ENCODE measurements around the gene BTNL9. TPM values are rescaled to one million over a fixed set of nuclear protein-coding genes. Genes with fewer than 3 reads are reported as not detected.
A peak's percentile ranks its signal among the peaks of the same experiment; 100 is the strongest.

The BTNL9 gene
- total RNA-seq, 4 donors from 2014 or later: 9.1 to 30.6 (median 15.0) TPM

DNA sequence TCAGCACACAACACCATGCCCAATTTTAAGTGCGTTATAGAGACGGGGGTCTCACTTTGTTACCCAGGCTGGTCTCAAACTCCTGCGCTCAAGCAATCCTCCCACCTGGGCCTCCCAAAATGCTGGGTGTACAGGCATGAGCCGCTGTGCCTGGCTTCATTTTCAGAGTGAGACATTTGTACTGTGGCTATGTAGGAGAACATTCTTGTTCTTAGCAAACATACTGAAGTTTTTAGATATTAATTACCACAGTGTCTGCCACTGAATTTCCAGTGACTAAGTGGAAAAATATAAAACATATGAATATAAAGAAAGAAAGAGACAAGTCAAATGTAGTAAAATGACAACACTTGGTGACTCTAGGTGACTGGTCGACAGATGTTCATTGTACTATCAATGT lies 20.9 kb downstream of the BTNL9 start:
- Histone ChIP-seq H3K36me3 (peaks cover 0 to 15% (median 0%) of the 10 kb centered on the region in 4 donors), H3K27me3 (peaks cover 0 to 94% (median 19%) of the 10 kb centered on the region in 4 donors), H3K4me1 (peaks cover 0 to 9% (median 8%) of the 10 kb centered on the region in 4 donors), H3K4me3 (no peak overlapping the region), H3K27ac (replicated peaks in 1 of 4) (no peak overlapping the region), H3K9me3 (no peaks in the 10 kb centered on the region)
- TF ChIP-seq POLR2A (IDR thresholded peaks at IDR 0.05; ENCODE audit: low read depth) (no peak), EP300 (IDR thresholded peaks at IDR 0.05) (no peak), POLR2AphosphoS5 (IDR thresholded peaks at IDR 0.05) (no peak)
- TF ChIP-seq, protein P1, sequence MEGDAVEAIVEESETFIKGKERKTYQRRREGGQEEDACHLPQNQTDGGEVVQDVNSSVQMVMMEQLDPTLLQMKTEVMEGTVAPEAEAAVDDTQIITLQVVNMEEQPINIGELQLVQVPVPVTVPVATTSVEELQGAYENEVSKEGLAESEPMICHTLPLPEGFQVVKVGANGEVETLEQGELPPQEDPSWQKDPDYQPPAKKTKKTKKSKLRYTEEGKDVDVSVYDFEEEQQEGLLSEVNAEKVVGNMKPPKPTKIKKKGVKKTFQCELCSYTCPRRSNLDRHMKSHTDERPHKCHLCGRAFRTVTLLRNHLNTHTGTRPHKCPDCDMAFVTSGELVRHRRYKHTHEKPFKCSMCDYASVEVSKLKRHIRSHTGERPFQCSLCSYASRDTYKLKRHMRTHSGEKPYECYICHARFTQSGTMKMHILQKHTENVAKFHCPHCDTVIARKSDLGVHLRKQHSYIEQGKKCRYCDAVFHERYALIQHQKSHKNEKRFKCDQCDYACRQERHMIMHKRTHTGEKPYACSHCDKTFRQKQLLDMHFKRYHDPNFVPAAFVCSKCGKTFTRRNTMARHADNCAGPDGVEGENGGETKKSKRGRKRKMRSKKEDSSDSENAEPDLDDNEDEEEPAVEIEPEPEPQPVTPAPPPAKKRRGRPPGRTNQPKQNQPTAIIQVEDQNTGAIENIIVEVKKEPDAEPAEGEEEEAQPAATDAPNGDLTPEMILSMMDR (IDR thresholded peaks at IDR 0.05): no peak
- DNase-seq (ENCODE audit: extremely low spot score): peak; percentile 8
- WGBS: 89% methylated on average over 5 of the region's 5 CpGs
- intact Hi-C loops (cut with DNase I): no loop called here

DNA sequence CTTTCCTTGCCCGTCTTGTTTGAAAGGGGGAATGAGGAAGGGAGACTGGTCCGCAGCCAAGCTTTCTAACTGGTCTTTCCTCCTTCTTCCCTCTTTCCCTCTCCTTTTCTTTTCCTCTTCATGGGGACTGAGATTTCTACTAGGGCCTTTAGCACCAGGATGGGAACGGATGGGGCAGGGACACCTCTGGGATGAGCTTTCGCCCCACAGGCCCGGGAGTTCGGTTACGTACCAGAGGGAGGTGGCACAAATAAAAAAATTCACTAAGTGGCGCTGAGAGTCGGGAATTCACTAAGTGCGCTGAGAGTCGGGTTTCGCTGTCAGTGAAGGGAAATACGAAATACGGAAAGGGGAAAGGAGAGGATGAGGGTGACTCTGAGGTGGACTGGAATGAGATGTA lies 21.6 kb downstream of the BTNL9 start:
- intact Hi-C loops (cut with DNase I): no loop called here

DNA sequence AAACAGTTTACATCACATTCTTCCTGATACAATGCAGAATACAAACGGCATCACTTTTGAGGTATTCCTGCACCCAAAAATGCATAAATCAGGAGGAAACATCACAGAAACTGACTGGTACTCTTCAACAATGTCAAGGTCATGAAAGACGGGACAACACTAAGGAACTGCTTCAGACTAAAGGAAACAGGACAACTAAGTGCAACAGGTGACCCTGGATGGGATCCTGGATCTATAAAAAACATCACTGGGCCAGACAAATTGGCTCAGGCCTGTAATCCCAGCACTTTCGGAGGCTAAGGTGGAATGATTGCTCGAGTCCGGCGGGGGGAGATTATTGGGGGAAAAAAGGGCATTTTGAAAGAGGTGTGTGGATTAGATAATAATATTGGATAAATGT lies 22.6 kb downstream of the BTNL9 start:
- Histone ChIP-seq H3K27ac (replicated peaks in 1 of 4) (no peak overlapping the region), H3K4me3 (no peak overlapping the region), H3K9me3 (no peaks in the 10 kb centered on the region), H3K4me1 (peaks cover 0 to 9% (median 8%) of the 10 kb centered on the region in 4 donors), H3K36me3 (peaks cover 0 to 12% (median 0%) of the 10 kb centered on the region in 4 donors), H3K27me3 (peaks cover 0 to 90% (median 19%) of the 10 kb centered on the region in 4 donors)
- intact Hi-C loops (cut with DNase I): no loop called here
- TF ChIP-seq POLR2A (IDR thresholded peaks at IDR 0.05; ENCODE audit: low read depth): no peak
- TF ChIP-seq EP300 (IDR thresholded peaks at IDR 0.05): no peak
- TF ChIP-seq, protein P1 (IDR thresholded peaks at IDR 0.05): no peak
- TF ChIP-seq POLR2AphosphoS5 (IDR thresholded peaks at IDR 0.05): no peak
- 84% methylated on average over 6 of the region's 6 CpGs for WGBS
- peak; percentile 62 for DNase-seq (ENCODE audit: extremely low spot score)

More for the DNA sequence above, 21.6 kb downstream of the BTNL9 start:
- TF ChIP-seq, protein P1 (IDR thresholded peaks at IDR 0.05): no peak
- TF ChIP-seq POLR2A (IDR thresholded peaks at IDR 0.05; ENCODE audit: low read depth) (no peak), EP300 (IDR thresholded peaks at IDR 0.05) (no peak), POLR2AphosphoS5 (IDR thresholded peaks at IDR 0.05) (no peak)
- no peak overlapping the region for H3K27ac ChIP-seq (replicated peaks in 1 of 4)
- 55% methylated on average over 14 of the region's 14 CpGs for WGBS
- H3K9me3 ChIP-seq: no peaks in the 10 kb centered on the region
- H3K27me3 ChIP-seq: peaks cover 0 to 94% (median 19%) of the 10 kb centered on the region in 4 donors
- DNase-seq (ENCODE audit: extremely low spot score): peak; percentile 55
- no peak overlapping the region for H3K4me3 ChIP-seq
- peaks cover 0 to 9% (median 8%) of the 10 kb centered on the region in 4 donors for H3K4me1 ChIP-seq
- H3K36me3 ChIP-seq: peaks cover 0 to 12% (median 0%) of the 10 kb centered on the region in 4 donors

DNA sequence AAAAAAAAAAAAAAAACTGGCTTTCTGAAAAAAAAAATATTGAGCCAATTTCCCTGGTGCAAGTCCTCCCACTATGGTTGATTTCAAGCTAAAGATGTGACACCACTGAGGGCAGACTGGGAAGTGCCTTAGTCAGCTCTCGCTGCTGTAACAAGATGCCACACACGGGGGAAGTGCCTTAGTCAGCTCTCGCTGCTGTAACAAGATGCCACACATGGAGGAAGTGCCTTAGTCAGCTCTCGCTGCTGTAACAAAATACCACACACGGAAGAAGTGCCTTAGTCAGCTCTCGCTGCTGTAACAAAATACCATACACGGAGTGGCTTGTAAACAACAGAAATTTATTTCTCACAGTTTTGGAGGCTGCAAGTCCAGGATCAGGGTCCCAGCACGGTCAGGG lies 23.4 kb downstream of the BTNL9 start:
- Histone ChIP-seq H3K4me3 (no peak overlapping the region), H3K27me3 (peaks cover 0 to 90% (median 18%) of the 10 kb centered on the region in 4 donors), H3K27ac (replicated peaks in 1 of 4) (no peak overlapping the region), H3K4me1 (peaks cover 0 to 9% (median 8%) of the 10 kb centered on the region in 4 donors), H3K9me3 (no peaks in the 10 kb centered on the region), H3K36me3 (peaks cover 0 to 12% (median 0%) of the 10 kb centered on the region in 4 donors)
- 82% methylated on average over 8 of the region's 8 CpGs for WGBS
- peak; percentile 14 for DNase-seq (ENCODE audit: extremely low spot score)
- no peak for TF ChIP-seq POLR2A (IDR thresholded peaks at IDR 0.05; ENCODE audit: low read depth)
- TF ChIP-seq, protein P1 (IDR thresholded peaks at IDR 0.05): no peak
- intact Hi-C loops (cut with DNase I): no loop called here

DNA sequence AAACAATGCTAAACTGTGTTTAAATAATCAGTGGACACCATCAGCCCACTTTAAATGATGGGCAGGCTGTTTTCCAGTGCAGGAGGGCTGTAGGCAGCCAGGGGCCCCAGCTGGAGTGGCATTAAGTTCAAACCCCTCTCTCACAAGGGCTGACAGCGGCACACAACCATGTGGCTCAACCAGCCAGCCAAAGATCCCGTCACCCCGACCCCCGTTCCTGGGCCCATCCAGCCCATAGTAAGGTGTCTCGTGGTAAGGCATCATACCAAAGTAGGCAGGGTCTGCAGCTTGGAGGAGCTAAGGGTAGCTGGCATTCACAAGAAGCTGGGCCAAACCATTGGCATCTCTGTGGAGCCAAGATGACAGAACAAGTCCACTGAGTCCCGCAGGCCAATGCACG lies 24.9 kb downstream of the BTNL9 start:
- peaks cover 0 to 6% (median 0%) of the 10 kb centered on the region in 4 donors for H3K36me3 ChIP-seq
- 82% methylated on average over 6 of the region's 7 CpGs for WGBS
- no peaks in the 10 kb centered on the region for H3K9me3 ChIP-seq
- TF ChIP-seq, protein P1 (IDR thresholded peaks at IDR 0.05): no peak
- H3K4me3 ChIP-seq: no peak overlapping the region
- H3K27me3 ChIP-seq: peaks cover 0 to 88% (median 5%) of the 10 kb centered on the region in 4 donors
- intact Hi-C loops (cut with DNase I): no loop called here
- H3K27ac ChIP-seq (replicated peaks in 1 of 4): no peak overlapping the region
- peak; percentile 89 for DNase-seq (ENCODE audit: extremely low spot score)
- H3K4me1 ChIP-seq: no peaks in the 10 kb centered on the region
